Tibial nerve (tissue), 4 donors: ENCODE data around the gene GNS. TPM values are rescaled to one million over a fixed set of nuclear protein-coding genes. Genes with fewer than 3 reads are reported as not detected.

Experiments
- DNase-seq, 2 donors: peaks; one replicate each; pipeline ENCODE4 v3.0.0-alpha.2; 2019; ENCODE audit warnings: low spot score in 2 of 2
- H3K27ac ChIP-seq, 4 donors: fragments of 200-600 bp; sonication (generic) in 3 of 4; one replicate each; pipeline ENCODE4 v1.5.1; 2017 to 2019; ENCODE audit warnings: mild to moderate bottlenecking in 1 of 4
- H3K27me3 ChIP-seq, 2 donors: fragments of 200-600 bp; sonication (generic) in 1 of 2; one replicate each; pipeline versions ENCODE4 v1.5.1 to v1.6.0; 2017 to 2019
- H3K36me3 ChIP-seq, 3 donors: fragments of 200-600 bp; sonication (generic); one replicate each; pipeline ENCODE4 v1.5.1; 2018 to 2019
- H3K4me1 ChIP-seq, 4 donors: fragments of 200-600 bp; sonication (generic) in 3 of 4; one replicate each; pipeline ENCODE4 v1.5.1; 2017 to 2019
- H3K4me3 ChIP-seq, 4 donors: fragments of 200-600 bp; sonication (generic) in 3 of 4; one replicate each; pipeline ENCODE4 v1.5.1; 2017 to 2019; ENCODE audit warnings: mild to moderate bottlenecking in 1 of 4, moderate library complexity in 1 of 4
- H3K9me3 ChIP-seq, 4 donors: fragments of 200-600 bp; sonication (generic) in 3 of 4; one replicate each; pipeline ENCODE4 v1.5.1; 2017 to 2019
- EP300 ChIP-seq, 2 donors: sonication (generic); formaldehyde crosslinking; IDR thresholded peaks; one replicate each; pipeline ENCODE4 v1.6.1; 2017; ENCODE audit warnings: antibody characterized with exemption in 2 of 2, mild to moderate bottlenecking in 1 of 2
- POLR2A ChIP-seq, 2 donors: fragments of 450-650 bp; IDR thresholded peaks; one replicate each; pipeline ENCODE4 v1.6.1; 2017; ENCODE audit warnings: antibody characterized with exemption in 2 of 2, mild to moderate bottlenecking in 2 of 2, moderate library complexity in 2 of 2
- WGBS, 2 donors: methylation state at CpG; one replicate each; pipeline ENCODE4 v1.1.5; 2018; 5-methylcytosine and 5-hydroxymethylcytosine counted together
- total RNA-seq, 4 donors: library from RNA; depleted of rRNA; stranded (reverse); fragments of >200 nt; gene quantifications; one replicate each; pipeline ENCODE4 v1.1.0, GENCODE V29; 2016
- TF ChIP-seq, protein P1 (sequence below), 5 experiments: fragments of 200-600 bp in 3 of 5; fragments of 450-650 bp in 2 of 5; sonication (generic) in 3 of 5; IDR thresholded peaks; one replicate each; pipeline ENCODE4 v1.5.1; 2016 to 2019; ENCODE audit warnings: antibody characterized with exemption in 5 of 5, mild to moderate bottlenecking in 3 of 5, moderate library complexity in 2 of 5

Gene GNS
- total RNA-seq, 4 donors from 2014 or later = 72.2 to 88.4 (median 81.4) TPM

DNA sequence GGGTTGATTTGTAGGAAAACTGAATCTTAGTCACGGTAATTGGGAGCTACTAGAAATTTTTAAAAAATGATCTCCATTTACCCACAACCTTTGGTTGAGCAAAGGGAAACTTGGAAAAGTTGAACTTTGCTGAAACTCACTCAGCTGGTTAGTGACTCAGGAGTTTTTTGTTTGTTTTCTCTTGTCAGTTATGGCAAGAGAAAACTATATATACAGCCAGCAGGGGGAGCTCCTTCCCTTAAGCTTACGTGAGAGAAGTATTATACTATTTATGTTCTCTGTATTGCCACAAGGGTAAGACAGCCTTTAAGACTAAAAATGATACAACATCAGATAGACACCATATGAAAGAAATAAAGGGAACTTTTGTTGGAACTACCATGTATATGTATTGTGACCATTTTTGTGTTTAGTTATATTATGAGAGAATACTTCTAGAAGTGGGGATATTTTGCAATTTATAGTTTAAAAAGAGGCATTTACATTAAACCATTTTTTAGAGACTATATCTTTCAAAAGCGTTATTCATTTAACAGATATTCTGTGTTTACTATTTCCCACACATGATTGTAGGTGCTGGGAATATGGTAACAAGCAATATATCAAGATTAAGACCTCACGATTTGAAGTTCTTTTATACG is 37.1 kb upstream of the GNS start:
- H3K27ac ChIP-seq = no peak overlapping the region
- no peaks in the 10 kb centered on the region for H3K36me3 ChIP-seq
- DNase-seq = peak in 1 of 2 donors; percentile 81
- TF ChIP-seq, protein P1, sequence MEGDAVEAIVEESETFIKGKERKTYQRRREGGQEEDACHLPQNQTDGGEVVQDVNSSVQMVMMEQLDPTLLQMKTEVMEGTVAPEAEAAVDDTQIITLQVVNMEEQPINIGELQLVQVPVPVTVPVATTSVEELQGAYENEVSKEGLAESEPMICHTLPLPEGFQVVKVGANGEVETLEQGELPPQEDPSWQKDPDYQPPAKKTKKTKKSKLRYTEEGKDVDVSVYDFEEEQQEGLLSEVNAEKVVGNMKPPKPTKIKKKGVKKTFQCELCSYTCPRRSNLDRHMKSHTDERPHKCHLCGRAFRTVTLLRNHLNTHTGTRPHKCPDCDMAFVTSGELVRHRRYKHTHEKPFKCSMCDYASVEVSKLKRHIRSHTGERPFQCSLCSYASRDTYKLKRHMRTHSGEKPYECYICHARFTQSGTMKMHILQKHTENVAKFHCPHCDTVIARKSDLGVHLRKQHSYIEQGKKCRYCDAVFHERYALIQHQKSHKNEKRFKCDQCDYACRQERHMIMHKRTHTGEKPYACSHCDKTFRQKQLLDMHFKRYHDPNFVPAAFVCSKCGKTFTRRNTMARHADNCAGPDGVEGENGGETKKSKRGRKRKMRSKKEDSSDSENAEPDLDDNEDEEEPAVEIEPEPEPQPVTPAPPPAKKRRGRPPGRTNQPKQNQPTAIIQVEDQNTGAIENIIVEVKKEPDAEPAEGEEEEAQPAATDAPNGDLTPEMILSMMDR (IDR thresholded peaks at IDR 0.05) = peak; percentile 54 to 79 (median 61)
- TF ChIP-seq EP300 (IDR thresholded peaks at IDR 0.05) (no peak), POLR2A (IDR thresholded peaks at IDR 0.05) (no peak)
- H3K9me3 ChIP-seq = no peaks in the 10 kb centered on the region
- peaks cover 0 to 5% (median 0%) of the 10 kb centered on the region in 4 donors for H3K4me1 ChIP-seq
- 41 to 55% methylated on average over 5 of the region's 5 CpGs for WGBS, 2 donors
- H3K27me3 ChIP-seq = no peaks in the 10 kb centered on the region
- no peak overlapping the region for H3K4me3 ChIP-seq

DNA sequence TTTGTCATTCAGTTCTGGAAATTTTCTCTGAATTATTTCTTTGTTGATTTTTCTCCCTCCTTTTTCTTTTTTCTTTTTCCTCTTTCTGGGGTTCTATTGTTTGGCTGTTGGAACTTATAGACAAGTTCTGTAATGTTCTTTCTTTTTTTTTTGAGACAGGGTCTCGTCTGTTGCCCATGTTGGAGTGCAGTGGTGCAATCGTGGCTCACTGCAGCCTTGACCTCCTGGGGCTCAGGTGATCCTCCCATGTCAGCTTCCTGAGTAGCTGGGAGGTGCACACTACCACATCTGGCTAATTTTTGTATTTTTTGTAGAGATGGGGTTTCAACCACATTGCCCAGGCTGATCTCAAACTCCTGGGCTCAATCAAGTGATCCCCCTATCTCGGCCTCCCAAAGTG is 35.1 kb upstream of the GNS start:
- Histone ChIP-seq H3K9me3 (no peaks in the 10 kb centered on the region), H3K36me3 (no peaks in the 10 kb centered on the region), H3K27me3 (no peaks in the 10 kb centered on the region), H3K4me1 (peaks cover 0 to 5% (median 0%) of the 10 kb centered on the region in 4 donors), H3K4me3 (no peak overlapping the region), H3K27ac (no peak overlapping the region)
- TF ChIP-seq POLR2A (IDR thresholded peaks at IDR 0.05) (no peak), EP300 (IDR thresholded peaks at IDR 0.05) (no peak)
- TF ChIP-seq, protein P1 (IDR thresholded peaks at IDR 0.05) = no peak
- 50 to 55% methylated on average over 3 of the region's 3 CpGs for WGBS, 2 donors
- no peak for DNase-seq

GRCh38 chr12:64793610-64794009 is 34.4 kb upstream of the GNS start:
- H3K9me3 ChIP-seq = no peaks in the 10 kb centered on the region
- no peaks in the 10 kb centered on the region for H3K27me3 ChIP-seq
- TF ChIP-seq, protein P1 (IDR thresholded peaks at IDR 0.05) = no peak
- TF ChIP-seq EP300 (IDR thresholded peaks at IDR 0.05) = no peak
- no peak for TF ChIP-seq POLR2A (IDR thresholded peaks at IDR 0.05)
- no peak overlapping the region for H3K4me3 ChIP-seq
- H3K27ac ChIP-seq = no peak overlapping the region
- no peak for DNase-seq
- peaks cover 0 to 5% (median 0%) of the 10 kb centered on the region in 4 donors for H3K4me1 ChIP-seq
- 67 to 75% methylated on average over 3 of the region's 3 CpGs for WGBS, 2 donors
- no peaks in the 10 kb centered on the region for H3K36me3 ChIP-seq

DNA sequence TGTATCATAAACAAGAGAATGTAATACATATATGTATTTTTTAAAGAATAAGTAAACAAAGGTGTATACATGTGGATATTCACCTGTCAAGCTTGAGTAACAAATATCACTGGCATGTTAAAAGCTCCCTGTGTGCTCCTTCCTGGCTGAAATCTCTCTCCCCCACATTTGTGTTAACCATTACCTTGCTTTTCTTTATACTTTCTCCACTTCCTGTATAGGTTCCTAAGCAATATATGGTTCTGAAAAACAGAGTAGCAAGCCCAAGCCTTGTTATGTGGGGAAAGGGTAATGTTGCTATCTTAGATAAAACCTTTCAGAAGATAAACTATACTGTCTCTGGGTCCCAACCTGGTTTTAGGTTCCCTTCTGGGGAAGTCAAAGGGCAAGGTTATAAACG is 32.9 kb upstream of the GNS start:
- WGBS, 2 donors = 69 to 75% methylated on average over 1 of the region's 1 CpG
- no peak for TF ChIP-seq POLR2A (IDR thresholded peaks at IDR 0.05)
- no peak for TF ChIP-seq EP300 (IDR thresholded peaks at IDR 0.05)
- TF ChIP-seq, protein P1 (IDR thresholded peaks at IDR 0.05) = no peak
- DNase-seq = no peak

DNA sequence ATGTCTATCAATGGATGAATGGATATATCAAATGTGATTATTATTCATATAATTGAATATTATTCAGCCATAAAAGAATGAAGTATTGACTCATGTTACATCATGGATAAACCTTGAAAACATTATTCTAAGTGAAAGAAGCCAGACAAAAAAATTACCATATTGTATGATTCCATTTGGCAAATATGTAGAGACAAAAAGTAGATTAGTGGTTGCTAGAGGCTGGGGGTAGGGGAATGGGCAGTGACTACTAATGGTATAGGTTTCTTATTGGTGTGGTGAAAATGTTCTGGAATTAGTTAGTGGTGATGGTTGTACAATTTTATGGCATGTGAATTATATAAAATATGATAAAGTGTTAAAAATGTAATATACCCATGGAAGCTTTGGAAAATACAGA is 31.8 kb upstream of the GNS start:
- Histone ChIP-seq H3K4me3 (no peak overlapping the region), H3K27ac (no peak overlapping the region), H3K27me3 (peaks cover 0 to 5% of the 10 kb centered on the region in 2 donors), H3K4me1 (peaks cover 0 to 2% (median 0%) of the 10 kb centered on the region in 4 donors), H3K36me3 (no peaks in the 10 kb centered on the region), H3K9me3 (no peaks in the 10 kb centered on the region)
- TF ChIP-seq POLR2A (IDR thresholded peaks at IDR 0.05) (no peak), EP300 (IDR thresholded peaks at IDR 0.05) (no peak)
- TF ChIP-seq, protein P1 (IDR thresholded peaks at IDR 0.05) = no peak
- no peak for DNase-seq

More for the DNA sequence above, 32.9 kb upstream of the GNS start:
- H3K4me3 ChIP-seq = no peak overlapping the region
- H3K27ac ChIP-seq = no peak overlapping the region
- H3K36me3 ChIP-seq = no peaks in the 10 kb centered on the region
- no peaks in the 10 kb centered on the region for H3K9me3 ChIP-seq
- H3K27me3 ChIP-seq = no peaks in the 10 kb centered on the region
- H3K4me1 ChIP-seq = peaks cover 0 to 5% (median 0%) of the 10 kb centered on the region in 4 donors
